Osteoblast (primary cell): ENCODE measurements around the gene AATF. TPM values are rescaled to one million over a fixed set of nuclear protein-coding genes. Genes with fewer than 3 reads are reported as not detected.

Source experiments
- DNase-seq: peaks from one replicate; pipeline ENCODE4 v3.0.0; 2011; ENCODE audit warnings: low spot score, mixed read lengths; ENCODE audit not compliant: insufficient read length; ENCODE audit errors: missing footprints
- H2AFZ ChIP-seq: 2 replicates; pipeline ENCODE4 v1.6.0; 2011; ENCODE audit warnings: mild to moderate bottlenecking, low read length
- H3K27ac ChIP-seq: 2 replicates; pipeline ENCODE4 v1.5.1; 2011; ENCODE audit warnings: mild to moderate bottlenecking, low read depth, low read length, moderate library complexity
- H3K27me3 ChIP-seq: 2 replicates; pipeline ENCODE4 v1.6.0; 2012; ENCODE audit warnings: mild to moderate bottlenecking, control low read depth, inconsistent platforms, low read length, moderate library complexity; ENCODE audit not compliant: insufficient read depth
- H3K36me3 ChIP-seq: 2 replicates; pipeline ENCODE4 v1.5.1; 2011; ENCODE audit warnings: mild to moderate bottlenecking, low read length, control low read depth, moderate library complexity; ENCODE audit not compliant: insufficient read depth
- H3K4me1 ChIP-seq: 2 replicates; pipeline ENCODE4 v1.5.1; 2011; ENCODE audit warnings: mild to moderate bottlenecking, low read length, control low read depth, moderate library complexity; ENCODE audit not compliant: insufficient read depth
- H3K4me2 ChIP-seq: 2 replicates; pipeline ENCODE4 v1.6.0; 2011; ENCODE audit warnings: mild to moderate bottlenecking, low read length; ENCODE audit not compliant: insufficient read depth
- H3K4me3 ChIP-seq: fragments of 200-600 bp; sonication (generic); 3 replicates; pipeline ENCODE4 v1.5.1; 2012; ENCODE audit warnings: mild to moderate bottlenecking, low read length, inconsistent platforms; ENCODE audit not compliant: insufficient read depth
- H3K79me2 ChIP-seq: 2 replicates; pipeline ENCODE4 v1.6.0; 2012; ENCODE audit warnings: mild to moderate bottlenecking, low read length, control low read depth, inconsistent platforms; ENCODE audit not compliant: insufficient read depth
- H3K9me3 ChIP-seq: 2 replicates; pipeline ENCODE4 v1.5.1; 2011; ENCODE audit warnings: low read depth, low read length, control low read depth
- H4K20me1 ChIP-seq: 2 replicates; pipeline ENCODE4 v1.6.0; 2012; ENCODE audit warnings: mild to moderate bottlenecking, low read length, control low read depth; ENCODE audit not compliant: insufficient read depth
- total RNA-seq: library from RNA; depleted of rRNA; stranded (reverse); fragments of >200 nt; gene quantifications from 2 replicates; pipeline ENCODE4 v1.2.3, GENCODE V29; 2012
- TF ChIP-seq, protein P1 (sequence below): IDR thresholded peaks from 2 replicates; pipeline ENCODE4 v1.5.1; 2011; ENCODE audit warnings: mild to moderate bottlenecking, low read depth, low read length, moderate library complexity; ENCODE audit errors: extremely low read depth

Gene AATF
- total RNA-seq, 1 donor: 22.4 TPM

DNA sequence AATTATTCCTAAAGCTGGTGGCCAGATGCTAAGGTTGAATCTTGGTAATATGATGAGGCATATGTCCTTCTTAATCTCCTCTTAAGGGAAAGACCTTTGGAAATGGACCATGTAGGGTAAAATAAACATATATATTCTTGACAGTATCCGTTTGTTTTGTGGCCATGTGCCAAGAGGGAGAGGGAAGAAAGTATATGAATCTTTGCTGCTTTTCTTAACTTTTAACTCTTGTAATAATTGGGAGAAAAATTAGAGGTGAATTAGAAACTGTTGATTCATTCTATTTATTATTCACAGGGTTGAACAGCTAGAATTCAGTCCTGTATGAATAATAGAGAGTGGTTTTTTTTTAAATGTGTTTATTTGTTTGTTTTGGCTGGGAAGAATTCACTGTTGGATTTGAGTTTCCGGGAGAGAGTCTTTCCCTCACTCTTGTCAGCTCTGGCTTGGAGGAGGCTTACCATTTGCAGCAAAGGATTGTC lies 31.6 kb downstream of the AATF start:
- H3K79me2 ChIP-seq: peaks cover 31% of the 10 kb centered on the region

DNA sequence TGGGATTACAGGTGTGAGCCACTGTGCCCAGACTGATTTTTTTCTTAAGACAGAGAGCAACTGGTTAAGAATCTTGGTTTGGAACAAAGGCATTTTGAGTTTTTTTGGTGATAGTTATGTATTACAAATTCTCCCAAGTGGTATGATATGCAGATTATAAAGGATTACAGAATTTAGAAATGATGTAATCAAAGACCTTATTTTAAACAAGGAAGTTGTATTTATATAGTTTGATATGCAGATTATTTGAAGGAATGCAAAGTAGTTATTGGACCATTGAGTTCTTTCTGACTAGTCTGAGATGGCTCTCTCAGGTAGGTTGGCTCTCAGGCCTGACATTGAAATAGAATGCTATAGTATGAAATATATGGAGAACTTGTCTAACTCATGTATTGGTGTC lies 34.9 kb downstream of the AATF start:
- no peak overlapping the region for H3K4me2 ChIP-seq
- no peak overlapping the region for H3K4me3 ChIP-seq
- no peak for DNase-seq
- H3K4me1 ChIP-seq: peaks cover 17% of the 10 kb centered on the region
- H2AFZ ChIP-seq: no peak overlapping the region
- H3K9me3 ChIP-seq: no peaks in the 10 kb centered on the region
- peaks cover 4% of the 10 kb centered on the region for H4K20me1 ChIP-seq
- H3K27me3 ChIP-seq: no peaks in the 10 kb centered on the region
- TF ChIP-seq, protein P1, sequence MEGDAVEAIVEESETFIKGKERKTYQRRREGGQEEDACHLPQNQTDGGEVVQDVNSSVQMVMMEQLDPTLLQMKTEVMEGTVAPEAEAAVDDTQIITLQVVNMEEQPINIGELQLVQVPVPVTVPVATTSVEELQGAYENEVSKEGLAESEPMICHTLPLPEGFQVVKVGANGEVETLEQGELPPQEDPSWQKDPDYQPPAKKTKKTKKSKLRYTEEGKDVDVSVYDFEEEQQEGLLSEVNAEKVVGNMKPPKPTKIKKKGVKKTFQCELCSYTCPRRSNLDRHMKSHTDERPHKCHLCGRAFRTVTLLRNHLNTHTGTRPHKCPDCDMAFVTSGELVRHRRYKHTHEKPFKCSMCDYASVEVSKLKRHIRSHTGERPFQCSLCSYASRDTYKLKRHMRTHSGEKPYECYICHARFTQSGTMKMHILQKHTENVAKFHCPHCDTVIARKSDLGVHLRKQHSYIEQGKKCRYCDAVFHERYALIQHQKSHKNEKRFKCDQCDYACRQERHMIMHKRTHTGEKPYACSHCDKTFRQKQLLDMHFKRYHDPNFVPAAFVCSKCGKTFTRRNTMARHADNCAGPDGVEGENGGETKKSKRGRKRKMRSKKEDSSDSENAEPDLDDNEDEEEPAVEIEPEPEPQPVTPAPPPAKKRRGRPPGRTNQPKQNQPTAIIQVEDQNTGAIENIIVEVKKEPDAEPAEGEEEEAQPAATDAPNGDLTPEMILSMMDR: no peak
- peaks cover 25% of the 10 kb centered on the region for H3K79me2 ChIP-seq
- H3K36me3 ChIP-seq: peaks cover 14% of the 10 kb centered on the region
- no peak overlapping the region for H3K27ac ChIP-seq

More for the DNA sequence above, 31.6 kb downstream of the AATF start:
- Histone ChIP-seq H2AFZ (no peak overlapping the region), H3K27me3 (no peaks in the 10 kb centered on the region), H4K20me1 (peaks cover 4% of the 10 kb centered on the region), H3K4me3 (no peak overlapping the region), H3K4me2 (peak overlapping the region; percentile 16), H3K27ac (no peak overlapping the region), H3K9me3 (no peaks in the 10 kb centered on the region), H3K36me3 (no peaks in the 10 kb centered on the region), H3K4me1 (peaks cover 17% of the 10 kb centered on the region)
- DNase-seq: no peak
- TF ChIP-seq, protein P1: no peak

DNA sequence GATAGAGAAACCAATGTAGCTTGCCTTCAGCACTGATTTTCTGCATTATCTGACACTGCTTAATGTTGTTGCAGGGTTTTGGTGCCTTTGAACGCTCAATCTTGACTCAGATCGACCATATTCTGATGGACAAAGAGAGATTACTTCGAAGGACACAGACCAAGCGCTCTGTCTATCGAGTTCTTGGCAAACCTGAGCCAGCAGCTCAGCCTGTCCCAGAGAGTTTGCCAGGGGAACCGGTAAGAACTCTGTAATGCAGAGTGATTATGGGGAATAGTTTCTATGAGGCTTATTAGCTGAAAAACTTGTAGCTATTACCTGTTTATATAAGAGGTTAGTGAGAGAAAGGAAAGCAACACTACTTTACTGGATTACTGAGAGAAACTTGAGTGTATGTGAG lies 40.4 kb downstream of the AATF start:
- H2AFZ ChIP-seq: no peak overlapping the region
- peaks cover 28% of the 10 kb centered on the region for H3K36me3 ChIP-seq
- no peaks in the 10 kb centered on the region for H3K9me3 ChIP-seq
- H4K20me1 ChIP-seq: peaks cover 7% of the 10 kb centered on the region
- no peak overlapping the region for H3K4me3 ChIP-seq
- H3K4me1 ChIP-seq: peaks cover under 1% of the 10 kb centered on the region
- no peak overlapping the region for H3K4me2 ChIP-seq
- no peaks in the 10 kb centered on the region for H3K27me3 ChIP-seq
- H3K27ac ChIP-seq: no peak overlapping the region
- peaks cover 10% of the 10 kb centered on the region for H3K79me2 ChIP-seq
- DNase-seq: no peak
- TF ChIP-seq, protein P1: no peak

DNA sequence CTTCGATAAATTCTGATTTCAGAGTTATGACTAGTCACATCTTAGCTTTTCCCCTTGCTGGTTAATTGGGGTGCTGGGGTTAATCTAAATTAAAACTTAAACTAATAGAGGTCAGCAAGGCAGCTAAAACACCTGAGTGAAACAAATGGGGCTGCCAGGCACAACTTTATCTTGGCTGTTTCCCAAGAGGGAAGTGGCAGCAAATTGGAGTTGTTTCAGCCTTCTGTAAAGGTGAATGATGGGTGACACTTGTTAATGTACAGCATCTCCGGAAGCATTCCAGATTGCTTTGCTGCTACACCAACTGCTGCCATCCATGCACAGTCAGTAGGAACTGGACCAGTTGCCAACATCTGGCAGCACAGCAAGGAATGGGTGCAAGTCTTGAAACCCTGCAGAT lies 43.9 kb downstream of the AATF start:
- no peak overlapping the region for H3K4me2 ChIP-seq
- TF ChIP-seq, protein P1: no peak
- H3K4me3 ChIP-seq: no peak overlapping the region
- no peaks in the 10 kb centered on the region for H3K27me3 ChIP-seq
- H3K36me3 ChIP-seq: peaks cover 41% of the 10 kb centered on the region
- H3K9me3 ChIP-seq: no peaks in the 10 kb centered on the region
- H3K4me1 ChIP-seq: peaks cover 3% of the 10 kb centered on the region
- H2AFZ ChIP-seq: no peak overlapping the region
- H4K20me1 ChIP-seq: peaks cover 4% of the 10 kb centered on the region
- no peak overlapping the region for H3K27ac ChIP-seq
- H3K79me2 ChIP-seq: peaks cover 3% of the 10 kb centered on the region
- DNase-seq: no peak
